ENCODE measurements around the gene ZBTB1. TPM values are rescaled to one million over a fixed set of nuclear protein-coding genes. Genes with fewer than 3 reads are reported as not detected.

The ZBTB1 gene
- total and polyA plus RNA-seq, 10 of the 15 experiments (the other 5 are each of a cell fraction or from before 2014, with no cell fraction given): 12.3 to 127 (median 40.0) TPM

- no peak for ATAC-seq
- FAIRE-seq: no peak
- ChIA-PET SMC1A (ENCODE audit: uncharacterized antibody, unreplicated experiment) (interaction anchor here (0.7 to 6.2 kb wide), 14 partner anchors 8 to 124 kb away, joined by 3 to 95 read pairs (median 5); partner anchors contain the start of genes MTHFD1 and ZBTB25), POLR2A (interaction anchor here (0.9 to 2.4 kb wide), 4 partner anchors 22 to 80 kb away, joined by 3 to 16 read pairs (median 4); partner anchors contain the start of gene MTHFD1), RAD21 (ENCODE audit: unreplicated experiment) (interaction anchor here (0.9 to 2.3 kb wide), 9 partner anchors 8 to 124 kb away, joined by 3 to 12 read pairs (median 3); partner anchors contain the start of gene MTHFD1), CTCF (interaction anchor here (0.8 to 6.4 kb wide), 7 partner anchors 11 to 126 kb away, joined by 3 to 60 read pairs (median 19); no protein-coding TSS in a partner anchor)
- H3K79me2 ChIP-seq (ENCODE audit: control insufficient read depth, insufficient read depth, low read length): no peaks in the 10 kb centered on the region
- no peaks in the 10 kb centered on the region for H3K36me3 ChIP-seq (ENCODE audit: control insufficient read depth in 2 of 2, insufficient read depth in 2 of 2, low read length in 1 of 2)
- peaks cover 26% of the 10 kb centered on the region for H3K4me1 ChIP-seq (ENCODE audit: control insufficient read depth, insufficient read depth, low read length)
- no peak for TF ChIP-seq PKNOX1 (IDR thresholded peaks at IDR 0.05)
- 0 out of 6 replicates have a peak, but pooled peaks of 1 of the 3 experiments have one; percentile 4 for TF ChIP-seq CTCF (IDR thresholded peaks at IDR 0.05 in 2 of 3, conservative IDR thresholded peaks at IDR 0.05 in 1 of 3; ENCODE audit: control insufficient read depth in 2 of 3, extremely low read depth in 1 of 3, insufficient read depth in 1 of 3, low read depth in 3 of 3, low read length in 3 of 3)
- no peak for TF ChIP-seq STAT3 (IDR thresholded peaks at IDR 0.05; ENCODE audit: low read depth, low read length)
- TF ChIP-seq SIN3A (IDR thresholded peaks at IDR 0.05; ENCODE audit: low read depth, low read length): no peak
- no peak for TF ChIP-seq SUPT20H (IDR thresholded peaks at IDR 0.05; ENCODE audit: borderline replicate concordance, control insufficient read depth, low read depth, low read length)
- no peak for TF ChIP-seq SMC3 (IDR thresholded peaks at IDR 0.05; ENCODE audit: borderline replicate concordance, low read length)
- TF ChIP-seq ZZZ3 (IDR thresholded peaks at IDR 0.05; ENCODE audit: control insufficient read depth, insufficient read length, low read depth): no peak
- intact Hi-C loops (cut with micrococcal nuclease; ENCODE audit: unreplicated experiment) (no loop called here), in situ Hi-C loops (cut with MboI) (no loop called here)
- no peak overlapping the region for H3K9ac ChIP-seq (ENCODE audit: control insufficient read depth, insufficient read depth, low read length)
- H3K4me2 ChIP-seq (ENCODE audit: control insufficient read depth, insufficient read depth): no peak overlapping the region
- no peaks in the 10 kb centered on the region for H4K20me1 ChIP-seq (ENCODE audit: control insufficient read depth, insufficient read depth)
- no peaks in the 10 kb centered on the region for H3K9me3 ChIP-seq (replicated peaks; ENCODE audit: control insufficient read depth, insufficient read depth, low read length)
- no peak for DNase-seq (ENCODE audit: low read depth, low spot score)
- no peaks in the 10 kb centered on the region for H3K27me3 ChIP-seq (replicated peaks in 1 of 2; ENCODE audit: control insufficient read depth in 2 of 2, insufficient read depth in 2 of 2, low read length in 1 of 2)
- H3K27ac ChIP-seq (ENCODE audit: control insufficient read depth, insufficient read depth): no peak overlapping the region
- no peak overlapping the region for H3K4me3 ChIP-seq
- no TSS peak for BruUV-seq (replicated peaks)
- no peak overlapping the region for H2AFZ ChIP-seq (ENCODE audit: control insufficient read depth, low read depth, low read length)
These were observed 37.0 kb upstream of the ZBTB1 start for GRCh38 chr14:64467566-64467965.

All from GM12878 (cell line).